ENCODE data around the gene GGCX.

The GGCX gene

GRCh38 chr2:85541262-85541661 lies 20.0 kb downstream of the GGCX start:
- DNase-seq (ENCODE audit: low read depth): no peak

- DNase-seq (ENCODE audit: low read depth): no peak
Observed at GRCh38 chr2:85540133-85540648, 21.1 kb downstream of the GGCX start.

GRCh38 chr2:85539361-85540132 lies 21.7 kb downstream of the GGCX start:
- DNase-seq (ENCODE audit: low read depth): peak; percentile 57

GRCh38 chr2:85538507-85539360 lies 22.6 kb downstream of the GGCX start, which contains the start of gene MAT2A:
Gene MAT2A (plus strand): TSS chr2:85539168. CDS start chr2:85539288, 120 bp downstream.
- peak; percentile 87 for DNase-seq (ENCODE audit: low read depth)

- DNase-seq (ENCODE audit: low read depth): peak; percentile 42
Observed at GRCh38 chr2:85537600-85538506, 23.4 kb downstream of the GGCX start.

GRCh38 chr2:85536479-85536878 lies 24.8 kb downstream of the GGCX start:
- peak; percentile 81 for DNase-seq (ENCODE audit: low read depth)

GRCh38 chr2:85534881-85535280 lies 26.4 kb downstream of the GGCX start:
- DNase-seq (ENCODE audit: low read depth): no peak

GRCh38 chr2:85534099-85534498 lies 27.2 kb downstream of the GGCX start:
- DNase-seq (ENCODE audit: low read depth): no peak

GRCh38 chr2:85531589-85531988 lies 29.7 kb downstream of the GGCX start:
- DNase-seq (ENCODE audit: low read depth): no peak

- DNase-seq (ENCODE audit: low read depth): no peak
Observed at GRCh38 chr2:85529809-85530208, 31.5 kb downstream of the GGCX start.

- DNase-seq (ENCODE audit: low read depth): no peak
Observed at GRCh38 chr2:85528355-85528754, 32.9 kb downstream of the GGCX start.

- DNase-seq (ENCODE audit: low read depth): no peak
Observed at GRCh38 chr2:85527787-85528186, 33.5 kb downstream of the GGCX start.

- no peak for DNase-seq (ENCODE audit: low read depth)
Observed at GRCh38 chr2:85525567-85525966, 35.7 kb downstream of the GGCX start.

GRCh38 chr2:85525029-85525428 lies 36.3 kb downstream of the GGCX start:
- no peak for DNase-seq (ENCODE audit: low read depth)

- peak; percentile 34 for DNase-seq (ENCODE audit: low read depth)
Observed at GRCh38 chr2:85524336-85524908, 36.9 kb downstream of the GGCX start.

GRCh38 chr2:85523903-85524335 lies 37.4 kb downstream of the GGCX start:
- DNase-seq (ENCODE audit: low read depth): no peak

GRCh38 chr2:85523062-85523902 lies 38.0 kb downstream of the GGCX start:
- no peak for DNase-seq (ENCODE audit: low read depth)

- DNase-seq (ENCODE audit: low read depth): no peak
Observed at GRCh38 chr2:85522090-85522647, 39.1 kb downstream of the GGCX start.

- DNase-seq (ENCODE audit: low read depth): peak; percentile 25
Observed at GRCh38 chr2:85516653-85517389, 44.5 kb downstream of the GGCX start.

Measured in iris pigment epithelial cell (primary cell).